GM12874 (cell line): ENCODE results near the gene TMEM117.

Experiments
- TF ChIP-seq, protein P1 (sequence below): IDR thresholded peaks from 2 replicates; pipeline ENCODE4 v1.5.1; 2011; ENCODE audit warnings: low read depth, mild to moderate bottlenecking, control low read depth, low read length, moderate library complexity; ENCODE audit not compliant: insufficient read depth

Gene TMEM117

GRCh38 chr12:43835656-43836474, at the start of gene TMEM117:
Gene TMEM117 (plus strand): TSS chr12:43836081.
- TF ChIP-seq, protein P1, sequence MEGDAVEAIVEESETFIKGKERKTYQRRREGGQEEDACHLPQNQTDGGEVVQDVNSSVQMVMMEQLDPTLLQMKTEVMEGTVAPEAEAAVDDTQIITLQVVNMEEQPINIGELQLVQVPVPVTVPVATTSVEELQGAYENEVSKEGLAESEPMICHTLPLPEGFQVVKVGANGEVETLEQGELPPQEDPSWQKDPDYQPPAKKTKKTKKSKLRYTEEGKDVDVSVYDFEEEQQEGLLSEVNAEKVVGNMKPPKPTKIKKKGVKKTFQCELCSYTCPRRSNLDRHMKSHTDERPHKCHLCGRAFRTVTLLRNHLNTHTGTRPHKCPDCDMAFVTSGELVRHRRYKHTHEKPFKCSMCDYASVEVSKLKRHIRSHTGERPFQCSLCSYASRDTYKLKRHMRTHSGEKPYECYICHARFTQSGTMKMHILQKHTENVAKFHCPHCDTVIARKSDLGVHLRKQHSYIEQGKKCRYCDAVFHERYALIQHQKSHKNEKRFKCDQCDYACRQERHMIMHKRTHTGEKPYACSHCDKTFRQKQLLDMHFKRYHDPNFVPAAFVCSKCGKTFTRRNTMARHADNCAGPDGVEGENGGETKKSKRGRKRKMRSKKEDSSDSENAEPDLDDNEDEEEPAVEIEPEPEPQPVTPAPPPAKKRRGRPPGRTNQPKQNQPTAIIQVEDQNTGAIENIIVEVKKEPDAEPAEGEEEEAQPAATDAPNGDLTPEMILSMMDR, result no peak

- TF ChIP-seq, protein P1, result no peak
Measured at GRCh38 chr12:43786899-43787693, 48.8 kb upstream of the TMEM117 start.

DNA sequence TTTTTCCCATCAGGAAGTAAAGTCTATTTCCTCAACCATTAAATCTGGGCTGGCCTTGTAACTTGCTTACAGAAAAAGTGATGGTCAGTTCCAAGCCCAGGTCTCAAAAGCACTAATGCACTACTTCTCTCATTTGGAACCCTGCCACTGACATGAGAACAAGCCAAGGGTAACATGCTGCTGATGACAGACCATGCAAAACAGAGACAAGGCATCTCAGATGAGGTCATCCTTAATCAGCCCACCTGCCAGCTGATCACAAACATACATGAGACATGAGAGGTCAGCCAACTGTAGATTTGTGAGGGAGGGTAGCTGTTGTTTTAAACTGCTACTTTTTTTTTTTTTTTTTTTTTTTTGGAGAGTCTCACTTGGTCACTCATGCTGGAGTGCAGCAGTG, 45.9 kb upstream of the TMEM117 start:
- TF ChIP-seq, protein P1, result no peak

DNA sequence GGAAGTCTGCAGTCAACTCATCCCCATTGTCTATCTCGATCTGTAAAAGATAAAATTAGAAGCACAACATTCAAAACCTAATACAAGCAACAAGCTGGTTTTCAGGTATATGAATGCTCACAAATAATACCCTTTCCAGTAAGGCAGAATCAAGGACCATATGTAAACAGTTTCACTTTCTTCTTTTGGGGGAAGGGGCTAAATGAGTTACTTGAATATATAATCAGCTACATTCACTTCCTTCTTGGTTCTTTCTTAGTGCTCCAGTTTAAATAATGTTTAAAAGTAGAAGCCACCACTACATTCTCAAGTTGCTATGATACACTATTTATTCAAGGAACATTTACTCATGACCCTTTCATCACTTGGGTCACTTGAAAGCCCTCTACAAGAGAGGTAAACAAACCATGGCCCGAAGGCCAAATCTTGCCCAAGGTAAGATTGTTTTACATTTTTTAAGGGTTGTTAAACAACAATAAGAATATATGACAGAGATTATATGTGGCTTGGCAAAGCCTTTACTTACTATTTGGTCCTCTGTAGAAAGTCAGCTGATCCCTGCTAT, 40.1 kb upstream of the TMEM117 start:
- TF ChIP-seq, protein P1, result no peak

DNA sequence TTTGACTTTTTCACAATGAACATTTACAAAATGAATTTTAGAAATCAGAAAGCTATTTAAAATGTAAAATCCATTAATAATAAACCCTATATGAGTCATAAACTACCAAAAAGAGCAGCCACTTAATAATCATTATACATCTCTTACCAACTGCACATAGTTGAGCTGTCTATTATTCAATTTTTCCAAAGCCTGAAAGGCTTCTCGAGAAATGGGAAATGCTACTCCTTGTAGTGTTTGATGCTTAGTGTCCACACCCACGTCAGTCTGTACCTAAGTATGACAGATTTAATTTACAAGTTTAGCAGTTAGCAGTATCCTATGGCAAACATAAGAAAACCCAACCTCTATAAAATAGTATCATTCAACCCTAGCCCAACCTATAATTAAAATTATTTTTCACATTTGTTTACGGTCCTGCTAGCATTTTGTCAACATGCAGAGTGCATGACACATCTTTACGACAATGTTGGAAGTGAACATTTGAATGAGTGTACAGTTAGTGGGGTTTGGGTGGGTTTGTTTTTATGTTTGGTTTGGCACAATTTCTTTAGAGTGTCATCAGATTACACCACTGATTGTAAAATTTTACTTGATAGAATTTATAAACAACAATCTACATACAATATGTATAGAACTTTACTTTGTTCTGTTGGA, 38.2 kb upstream of the TMEM117 start:
- TF ChIP-seq, protein P1, result no peak

DNA sequence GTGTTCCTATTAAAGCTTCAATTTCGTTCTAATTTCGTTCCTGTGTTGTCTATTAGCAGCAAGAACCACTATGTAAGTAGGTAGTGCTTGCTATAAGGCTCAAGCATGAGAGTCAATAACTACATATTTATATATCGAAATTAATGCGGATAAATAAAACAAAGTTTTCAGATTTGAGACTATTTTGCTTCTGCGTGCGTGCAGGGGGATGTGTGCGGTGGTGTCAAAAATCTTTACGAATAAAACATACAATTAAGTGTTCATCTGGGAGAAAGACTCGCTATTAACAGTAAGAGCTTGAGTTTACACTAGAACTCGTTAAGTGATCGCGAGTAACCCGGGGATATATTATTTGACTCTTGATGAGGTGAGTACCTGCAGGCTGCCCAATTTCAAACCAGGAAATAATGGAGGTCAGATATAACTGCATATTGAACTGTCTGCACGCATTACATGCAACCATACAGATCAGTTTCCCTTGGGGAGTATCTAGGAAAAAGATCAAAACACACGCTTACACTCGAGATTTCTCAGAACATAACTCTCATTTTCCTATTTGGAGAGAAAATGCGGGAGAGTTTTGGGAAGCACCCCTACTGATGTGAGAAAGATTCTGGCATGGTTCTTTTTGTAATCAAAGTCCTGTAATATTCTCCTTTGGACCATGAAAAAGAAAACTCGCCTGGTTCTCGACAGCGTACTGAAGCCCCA, 30.6 kb upstream of the TMEM117 start:
- TF ChIP-seq, protein P1, result no peak
